GM19468 (cell line): ENCODE data around the gene POLR2F.

Experiments used
- ATAC-seq: cut with Tn5 transposase; IDR thresholded peaks from one replicate; pipeline ENCODE4 v1.9.1; 2021; ENCODE audit warnings: mild to moderate bottlenecking, moderate library complexity, moderate number of reproducible peaks; ENCODE audit not compliant: unreplicated experiment; ENCODE audit errors: extremely low read depth

The POLR2F gene

GRCh38 chr22:37953437-37954179 lies at the start of gene POLR2F, which contains the start of gene C22orf23:
Gene POLR2F (plus strand): TSS chr22:37953699. CDS start chr22:37953788, 89 bp downstream.
Gene C22orf23 (minus strand): TSS chr22:37953601. CDS start chr22:37953149, 452 bp downstream.
- peak; percentile 68 for ATAC-seq

GRCh38 chr22:37904572-37905533 lies 48.6 kb upstream of the POLR2F start:
- ATAC-seq, result no peak

DNA sequence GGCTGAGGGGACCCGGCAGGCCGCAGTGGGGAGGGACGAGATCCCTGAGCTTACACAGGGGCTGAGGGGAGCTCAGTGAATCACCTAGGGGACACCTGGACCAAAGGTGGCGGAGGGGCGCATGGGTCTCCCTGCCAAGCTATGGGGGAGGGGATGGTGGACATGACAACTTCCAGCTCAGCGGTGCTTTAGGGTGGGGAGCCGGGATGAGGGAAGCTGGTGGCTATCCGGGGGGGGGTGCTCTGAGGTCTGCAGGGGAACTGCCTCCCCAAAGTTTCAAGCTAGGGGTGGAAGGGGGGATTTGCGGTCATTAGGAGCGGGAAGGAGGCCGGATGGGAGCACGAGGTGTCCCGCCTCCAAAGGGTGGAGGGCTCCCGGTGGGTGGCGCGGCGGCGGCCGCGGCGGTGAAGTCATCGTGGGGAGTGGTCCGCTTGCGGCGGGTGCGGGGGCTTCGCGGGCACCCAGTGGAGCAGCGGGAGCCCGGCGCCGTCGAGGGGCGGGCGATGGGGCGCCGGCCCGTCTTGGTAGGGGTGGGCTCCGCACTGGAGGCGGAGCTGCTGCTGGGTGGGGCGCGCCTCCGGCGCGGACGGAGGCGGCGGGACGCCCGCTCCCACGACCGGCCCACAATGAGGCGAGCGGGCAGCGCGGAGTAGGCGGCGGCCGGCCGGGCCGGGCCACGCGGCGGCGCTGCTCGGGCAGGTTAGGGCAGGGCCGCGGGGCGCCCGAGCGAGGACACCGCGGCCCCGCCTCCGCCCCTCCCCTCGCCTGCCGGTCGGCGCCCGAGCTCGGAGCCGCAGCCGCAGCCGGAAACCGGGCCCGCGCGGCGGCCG lies 47.8 kb upstream of the POLR2F start, which contains the start of gene MICALL1:
TSS of gene MICALL1 (plus strand) at position 764 of the 830 bp plus-strand sequence. CDS start 126 bp downstream, outside the sequence.
- no peak for ATAC-seq

DNA sequence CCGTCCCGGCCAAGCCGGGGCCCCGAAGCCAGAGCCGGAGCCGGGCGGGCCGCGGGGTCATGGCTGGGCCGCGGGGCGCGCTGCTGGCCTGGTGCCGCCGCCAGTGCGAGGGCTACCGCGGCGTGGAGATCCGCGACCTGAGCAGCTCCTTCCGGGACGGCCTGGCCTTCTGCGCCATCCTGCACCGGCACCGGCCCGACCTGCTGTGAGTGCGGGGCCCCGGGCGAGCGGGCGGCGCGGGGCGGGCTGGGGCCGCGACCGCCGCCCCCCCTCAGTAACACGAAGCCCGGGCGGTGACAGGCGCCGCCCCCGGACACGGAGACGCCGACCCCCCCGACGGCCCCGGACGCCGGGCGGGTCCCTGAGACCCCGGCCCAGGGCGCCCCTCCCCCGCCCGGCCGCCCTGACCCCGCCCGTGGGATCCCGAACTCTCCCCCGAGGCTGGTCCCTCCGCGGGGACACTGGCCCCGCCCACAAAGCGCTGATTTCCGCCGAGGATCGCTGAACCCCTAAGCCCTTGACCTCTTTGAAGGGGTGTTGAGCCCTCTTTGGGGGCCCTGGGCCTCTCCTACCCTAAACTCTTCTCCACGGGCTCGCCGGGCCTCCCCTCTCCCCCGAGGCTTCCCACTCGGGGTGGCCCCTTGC lies 47.0 kb upstream of the POLR2F start:
- ATAC-seq, result no peak

- ATAC-seq, result no peak
These were observed 46.2 kb upstream of the POLR2F start for GRCh38 chr22:37907036-37907954.

GRCh38 chr22:37909766-37910165 lies 43.7 kb upstream of the POLR2F start:
- no peak for ATAC-seq

GRCh38 chr22:37910890-37911672 lies 42.4 kb upstream of the POLR2F start:
- ATAC-seq, result no peak

DNA sequence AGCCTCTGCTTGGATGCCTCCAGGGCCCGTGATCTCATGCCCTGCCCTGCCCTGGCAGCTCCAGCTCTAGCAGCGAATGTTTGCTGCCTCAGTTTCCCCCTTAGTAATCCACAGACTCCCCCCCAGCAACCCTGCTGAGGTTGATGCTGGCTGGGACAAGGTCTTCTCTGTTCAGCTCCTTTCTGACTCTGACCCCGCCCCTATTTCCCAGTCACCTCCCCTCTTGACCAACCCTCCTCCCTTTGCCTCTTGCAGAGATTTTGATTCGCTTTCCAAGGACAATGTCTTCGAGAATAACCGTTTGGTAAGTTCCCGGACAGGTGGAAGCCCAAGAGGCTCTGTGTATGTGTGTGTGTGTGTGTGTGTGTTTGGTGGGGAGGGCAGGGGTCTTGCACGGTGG lies 41.8 kb upstream of the POLR2F start:
- no peak for ATAC-seq

DNA sequence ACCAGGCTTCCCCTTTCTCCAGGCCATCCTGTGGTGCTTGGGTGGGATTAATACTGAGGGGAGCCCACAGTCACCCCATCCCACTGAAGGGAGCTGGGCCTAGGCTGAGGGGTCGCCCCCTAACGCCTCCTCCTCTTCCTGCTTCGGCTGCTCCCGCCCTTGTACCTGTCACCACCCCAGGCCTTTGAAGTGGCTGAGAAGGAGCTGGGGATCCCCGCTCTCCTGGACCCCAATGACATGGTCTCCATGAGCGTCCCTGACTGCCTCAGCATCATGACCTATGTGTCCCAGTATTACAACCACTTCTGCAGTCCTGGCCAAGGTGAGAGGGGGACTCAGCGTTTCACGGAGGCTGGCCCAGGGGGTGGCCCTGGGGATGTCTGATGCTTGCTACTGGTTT lies 41.3 kb upstream of the POLR2F start:
- ATAC-seq, result no peak

DNA sequence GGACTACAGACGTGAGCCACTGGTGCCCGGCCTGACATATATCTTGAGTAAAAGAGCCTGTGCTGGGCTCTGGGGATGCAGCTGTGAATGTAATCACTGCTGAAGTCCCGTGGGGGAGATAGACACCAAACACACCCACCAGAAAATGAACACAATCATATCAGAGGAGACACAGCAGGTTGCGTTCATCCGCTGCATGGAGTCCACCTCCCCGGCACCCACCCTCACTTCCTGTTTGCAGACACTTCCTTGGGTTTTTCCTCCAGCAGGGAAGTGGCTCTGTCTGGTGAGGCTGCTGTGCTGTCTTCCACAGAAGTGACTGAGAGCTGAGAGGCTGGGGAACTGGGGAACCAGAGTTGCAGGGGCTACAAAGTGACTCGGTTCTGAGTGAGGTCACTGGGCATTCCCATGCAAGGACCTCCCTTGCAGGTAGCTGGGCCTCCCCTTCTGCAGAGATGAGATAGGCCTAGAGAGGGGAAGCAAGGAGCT lies 40.2 kb upstream of the POLR2F start:
- no peak for ATAC-seq

DNA sequence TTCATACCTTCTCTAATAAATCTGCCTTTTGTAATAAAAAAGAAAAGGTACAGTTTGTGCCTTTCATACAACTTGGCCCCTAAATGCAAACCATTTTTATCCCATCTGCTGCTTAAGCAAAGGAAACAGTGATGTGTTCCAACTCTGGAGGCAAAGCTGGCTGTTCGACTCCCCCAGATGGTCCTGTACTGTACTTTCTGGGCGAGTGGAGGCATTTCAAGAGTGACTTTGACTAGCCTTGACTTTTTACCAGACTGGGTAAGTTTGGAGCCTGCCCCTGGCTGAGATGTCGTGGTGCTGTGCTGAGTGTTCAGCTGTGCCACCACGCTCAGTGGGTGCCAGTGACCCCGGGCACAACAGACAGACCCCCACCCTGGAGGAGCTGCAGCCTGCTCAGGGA lies 37.2 kb upstream of the POLR2F start:
- no peak for ATAC-seq

- ATAC-seq, result no peak
These were observed 35.5 kb upstream of the POLR2F start for GRCh38 chr22:37917874-37918548.

- no peak for ATAC-seq
These were observed 34.8 kb upstream of the POLR2F start for GRCh38 chr22:37918580-37919270.

GRCh38 chr22:37920126-37920525 lies 33.4 kb upstream of the POLR2F start:
- no peak for ATAC-seq

DNA sequence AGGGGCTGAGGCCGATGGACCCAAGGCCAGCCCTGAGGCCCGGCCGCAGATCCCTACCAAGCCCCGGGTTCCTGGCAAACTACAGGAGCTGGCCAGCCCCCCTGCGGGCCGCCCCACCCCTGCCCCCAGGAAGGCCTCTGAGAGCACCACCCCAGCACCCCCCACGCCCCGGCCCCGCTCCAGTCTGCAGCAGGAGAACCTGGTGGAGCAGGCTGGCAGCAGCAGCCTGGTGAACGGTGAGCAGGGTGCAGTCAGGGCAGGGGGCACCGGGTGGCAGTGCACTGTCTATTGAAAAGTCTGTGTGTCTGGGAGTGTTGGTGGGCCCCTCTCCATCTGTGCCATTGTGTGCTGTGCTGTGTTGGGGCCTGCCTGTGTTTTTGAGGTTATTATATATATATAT lies 31.3 kb upstream of the POLR2F start:
- no peak for ATAC-seq

- no peak for ATAC-seq
These were observed 29.6 kb upstream of the POLR2F start for GRCh38 chr22:37923927-37924326.
